Stimulated activated CD8-positive, alpha-beta memory T cell treated with anti-CD3 and anti-CD28 coated beads, Interleukin-12 subunit alpha, Interleukin-12 subunit beta, amount 100 ng/mL, for 24 hours (primary cell): Measurements from ENCODE around the gene UGP2.
A peak's percentile ranks its signal among the peaks of the same experiment; 100 is the strongest.
"Not testable (repeated sequence)": the region's sequence is repeated elsewhere in the genome, so short reads cannot be mapped to it uniquely, and the experiment has no call there.

ENCODE experiments used
- DNase-seq: peaks from one replicate; pipeline ENCODE4 v3.0.0-alpha.2; 2020; ENCODE audit errors: extremely low read depth

The UGP2 gene

DNA sequence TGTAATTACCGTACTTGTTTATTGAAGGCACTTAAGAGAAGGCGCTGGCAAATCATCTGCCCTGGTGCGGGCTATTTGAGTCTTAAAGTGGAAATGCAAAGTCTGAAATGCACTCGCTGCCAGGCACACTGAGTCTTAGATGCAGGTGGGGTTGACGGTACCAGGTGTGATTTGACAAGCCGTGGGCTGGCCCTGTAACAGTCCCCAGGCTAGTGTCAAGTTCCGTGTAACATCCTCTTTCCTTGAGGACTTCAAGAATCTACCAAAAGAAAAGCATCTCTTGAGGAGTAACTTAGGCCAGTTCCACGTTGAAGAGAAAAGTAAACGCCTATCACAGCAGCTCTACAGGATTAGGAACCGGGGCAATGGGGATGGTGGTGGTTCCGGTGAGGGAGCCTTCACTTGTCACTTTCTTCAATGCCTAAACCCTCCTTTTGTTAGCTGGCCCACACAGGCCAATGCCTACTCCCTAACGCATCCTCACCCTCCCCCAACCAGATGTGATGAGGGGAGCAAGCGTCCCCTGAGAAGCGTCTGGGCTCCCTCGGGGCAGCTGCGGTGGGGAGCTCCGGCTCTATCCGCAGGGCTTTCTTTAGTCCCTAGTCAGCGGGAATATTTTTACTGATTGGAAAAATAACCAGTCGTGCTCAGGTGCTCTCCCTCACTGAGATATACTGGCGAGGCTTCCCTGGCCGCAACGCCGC, 1.5 kb upstream of the UGP2 start:
- no peak for DNase-seq

DNA sequence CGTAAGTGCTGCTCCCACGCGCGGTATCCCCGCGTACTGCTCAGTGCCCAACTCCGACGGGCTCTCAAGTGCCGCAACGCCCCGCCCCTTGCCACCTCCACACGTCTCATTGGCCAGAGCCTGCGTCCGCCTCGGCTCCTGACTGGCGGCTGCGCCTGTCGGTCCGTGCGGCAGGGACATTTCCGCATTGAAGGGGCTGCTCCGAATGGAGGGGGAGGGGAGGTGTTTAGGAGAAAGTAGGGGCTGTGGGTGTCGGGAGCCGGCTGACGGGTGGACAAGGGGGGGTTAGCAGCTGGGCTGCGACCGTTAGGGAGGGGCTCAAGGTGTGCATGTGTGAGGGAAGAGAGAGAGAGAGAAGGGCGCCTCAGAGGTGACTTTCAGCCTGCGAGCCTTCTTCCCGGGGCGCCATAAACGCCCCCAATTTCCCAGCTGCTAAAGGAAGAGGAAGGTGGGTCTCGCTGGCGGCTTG, 877 bp upstream of the UGP2 start:
- DNase-seq: peak; percentile 95

DNA sequence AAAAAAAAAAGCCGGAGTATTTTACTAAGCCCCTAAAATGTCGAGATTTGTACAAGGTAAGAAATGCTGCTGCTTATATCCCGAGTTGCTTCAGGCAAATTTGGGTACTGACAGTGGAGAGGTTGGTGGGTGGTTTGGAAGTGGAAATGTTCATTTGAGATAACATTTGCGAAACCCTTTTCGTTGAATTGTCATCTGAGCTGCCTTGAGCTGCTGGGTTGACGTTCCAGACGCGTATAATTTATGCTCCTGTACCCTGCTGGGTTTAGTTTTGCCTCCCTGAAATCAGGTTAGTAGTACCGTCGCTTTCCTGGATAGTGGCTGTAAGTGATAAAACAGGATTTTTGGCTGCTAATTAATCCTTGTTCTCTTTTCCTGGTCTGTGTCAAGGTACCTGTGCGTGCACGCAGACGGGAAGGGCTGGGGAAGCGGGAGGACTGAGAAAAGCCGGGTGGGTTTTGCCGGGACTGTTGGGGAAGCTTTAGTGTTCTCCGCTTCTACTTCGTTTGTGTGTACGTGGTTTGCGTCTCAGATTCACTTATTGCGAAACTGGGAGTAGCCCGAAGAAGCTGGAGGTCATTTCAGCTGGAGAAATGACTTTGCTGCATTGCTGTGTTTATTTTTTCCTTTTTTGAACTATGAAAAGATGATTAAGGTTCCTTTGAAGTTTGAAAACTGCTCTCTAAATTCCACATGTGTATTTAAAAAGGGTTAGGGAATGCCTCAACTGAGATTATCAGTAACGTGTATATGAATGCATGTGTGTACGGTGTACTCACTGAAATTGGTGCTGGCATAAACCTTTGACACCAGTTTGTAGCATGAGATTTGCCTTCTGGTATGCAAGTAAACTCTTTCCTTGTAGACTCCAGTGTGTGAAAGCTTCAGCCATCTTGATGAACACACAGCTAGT, 709 bp downstream of the UGP2 start:
- no peak for DNase-seq

DNA sequence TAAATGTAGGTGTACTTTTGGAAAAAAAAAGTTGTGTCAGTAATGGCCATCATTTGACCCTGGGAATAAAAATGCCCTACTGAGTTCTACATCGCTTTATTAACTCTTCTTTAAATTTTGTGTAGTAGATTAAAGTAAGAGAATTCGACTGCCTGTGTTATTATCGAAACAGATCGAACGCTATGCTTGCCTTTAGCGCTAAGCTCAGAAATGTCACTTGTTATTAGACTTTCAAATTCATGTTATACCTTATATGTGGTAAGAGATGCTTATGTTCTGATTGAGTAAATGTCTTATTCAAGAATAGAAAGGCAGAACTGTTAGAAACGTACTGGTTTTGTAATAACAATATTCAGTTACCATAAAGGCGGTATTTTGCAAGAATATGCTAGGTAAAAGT, 1.4 kb downstream of the UGP2 start:
- no peak for DNase-seq

DNA sequence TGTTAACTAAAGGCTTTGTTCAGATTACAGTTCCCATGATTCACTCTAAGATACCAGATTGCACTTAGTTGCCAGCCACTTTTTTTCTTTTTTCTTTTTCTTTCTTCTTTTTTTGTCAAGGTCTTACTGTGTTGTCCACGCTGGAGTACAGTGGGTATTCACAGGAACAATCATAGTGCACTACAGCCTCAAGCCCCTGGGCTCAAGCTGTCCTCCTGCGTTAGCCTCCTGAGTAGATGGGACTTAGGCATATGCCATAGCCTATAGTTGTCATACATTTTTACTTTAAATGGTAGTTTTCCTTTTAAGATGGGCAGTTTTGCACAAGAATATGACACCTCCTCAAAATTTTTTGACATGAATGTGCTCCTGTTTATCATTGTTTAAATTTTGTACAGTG, 2.1 kb downstream of the UGP2 start:
- no peak for DNase-seq

DNA sequence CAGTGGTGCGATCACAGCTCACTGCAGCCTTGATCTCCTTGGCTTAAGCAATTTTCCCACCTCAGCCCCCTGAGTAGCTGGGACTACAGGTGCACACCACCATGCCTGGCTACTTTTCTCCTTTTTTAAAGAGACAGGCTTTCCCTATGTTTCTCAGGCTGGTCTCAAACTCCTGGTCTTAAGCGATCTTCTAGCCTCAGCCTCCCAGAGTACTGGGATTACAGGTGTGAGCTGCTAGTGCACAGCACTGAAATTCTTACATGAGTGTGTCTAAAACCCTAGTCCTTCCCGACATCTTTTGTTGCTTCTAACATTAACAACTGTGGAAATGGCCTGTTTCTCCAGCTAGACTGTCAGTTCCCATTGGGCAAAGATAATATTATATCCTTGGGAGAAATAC, 2.9 kb downstream of the UGP2 start:
- DNase-seq: no peak

DNA sequence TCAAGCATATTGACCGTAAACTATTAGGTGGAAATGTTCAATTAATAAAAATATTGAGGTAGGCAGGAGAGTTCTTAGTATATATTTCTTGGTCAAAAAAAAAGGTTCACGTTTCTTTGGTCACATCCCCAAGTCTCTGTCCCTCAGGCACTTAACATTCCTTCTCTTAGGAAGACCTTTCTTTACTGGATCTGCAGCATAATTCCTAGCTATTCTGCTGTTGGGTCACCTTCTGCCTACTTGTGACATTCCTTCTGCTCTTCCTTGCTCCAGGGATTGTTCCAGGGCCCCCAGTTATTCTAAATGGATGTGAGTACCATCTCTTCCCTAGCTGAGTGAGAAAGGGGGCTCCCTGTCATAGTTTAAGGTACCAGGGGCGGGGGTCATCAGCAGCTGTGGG, 4.2 kb downstream of the UGP2 start:
- no peak for DNase-seq

DNA sequence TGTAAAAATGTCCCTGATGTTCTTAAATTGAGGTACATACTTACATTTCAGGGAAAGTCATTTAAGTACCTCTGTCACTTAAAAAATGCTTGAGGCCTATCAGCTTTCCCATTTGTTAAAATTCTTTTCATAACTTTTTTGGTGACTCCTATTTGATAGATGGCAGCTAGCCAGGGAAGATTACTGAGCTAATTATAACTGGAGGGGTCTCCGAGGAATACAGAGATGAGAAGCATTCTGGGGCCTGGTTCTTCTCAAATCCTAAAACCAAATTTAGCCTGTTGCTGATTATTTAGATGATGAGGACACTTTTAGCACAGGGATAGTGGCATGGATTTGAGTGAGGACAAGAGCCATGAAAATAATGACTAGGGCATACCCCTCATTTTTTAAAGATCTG, 4.8 kb downstream of the UGP2 start:
- no peak for DNase-seq

DNA sequence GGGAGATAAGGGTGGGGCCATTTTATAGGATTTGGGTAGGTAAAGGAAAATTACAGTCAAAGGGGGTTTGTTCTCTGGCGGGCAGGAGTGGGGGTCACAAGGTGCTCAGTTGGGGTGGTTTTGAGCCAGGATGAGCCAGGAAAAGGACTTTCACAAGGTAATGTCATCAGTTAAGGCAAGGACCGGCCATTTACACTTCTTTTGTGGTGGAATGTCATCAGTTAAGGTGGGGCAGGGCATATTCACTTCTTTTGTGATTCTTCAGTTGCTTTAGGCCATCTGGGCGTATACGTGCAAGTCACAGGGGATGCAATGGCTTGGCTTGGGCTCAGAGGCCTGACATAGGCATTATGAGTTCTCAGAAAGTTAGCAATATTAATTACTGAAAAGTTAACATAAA, 5.9 kb downstream of the UGP2 start:
- DNase-seq: not testable (repeated sequence)

DNA sequence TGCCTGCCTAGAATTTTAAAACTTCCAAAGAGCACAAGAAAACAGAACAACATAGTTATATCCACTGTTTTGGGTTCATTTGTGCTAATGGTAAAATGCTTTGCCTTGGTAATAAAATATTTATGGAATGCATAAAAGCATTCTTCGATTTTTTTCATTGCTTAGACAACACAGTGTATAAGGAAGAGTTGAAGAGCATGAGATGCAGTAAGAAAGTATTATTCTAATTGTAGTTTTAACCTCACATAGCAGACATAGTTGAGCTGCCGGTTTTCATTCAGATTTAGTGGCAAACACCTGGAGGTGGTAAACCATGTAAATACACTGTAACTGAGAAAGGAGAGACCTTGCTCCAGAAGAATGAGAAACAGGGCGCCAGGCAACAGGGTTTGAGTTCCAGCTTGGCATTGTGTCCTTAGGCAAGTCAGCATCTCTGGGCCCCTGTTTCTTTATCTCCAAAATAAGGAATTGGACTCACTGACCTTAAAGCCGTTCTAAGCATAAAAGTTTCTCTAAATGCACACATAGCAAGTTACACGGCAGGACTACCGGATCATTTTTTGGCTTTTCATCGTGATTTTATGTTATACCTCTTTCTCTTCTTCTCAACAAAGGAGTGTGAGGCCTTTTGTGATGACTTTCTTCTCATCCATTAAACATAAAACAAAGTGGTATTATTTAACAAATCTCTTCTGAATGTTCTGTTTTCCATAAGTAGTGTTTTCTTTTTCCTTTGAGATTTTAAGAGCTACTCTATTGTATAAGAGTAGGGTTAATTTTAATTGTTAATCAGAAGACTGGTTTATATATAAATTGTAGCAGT, 7.9 kb downstream of the UGP2 start:
- no peak for DNase-seq

DNA sequence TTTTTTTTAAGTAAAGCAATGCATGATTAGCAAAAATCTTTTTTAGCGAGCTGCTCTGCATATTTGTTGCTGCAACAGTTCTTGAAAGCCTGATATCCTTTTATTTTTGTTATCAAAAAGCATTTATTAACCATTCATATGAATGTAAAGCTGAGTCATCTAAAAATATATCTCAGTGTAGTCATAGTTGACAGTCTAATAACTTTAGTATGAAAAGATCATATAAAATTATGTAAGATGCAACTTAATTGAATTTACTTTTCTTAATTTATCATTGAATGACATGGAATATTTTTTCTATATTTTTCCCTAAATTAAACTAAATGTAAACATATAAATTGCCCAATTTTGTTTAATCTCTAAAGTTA, 8.5 kb downstream of the UGP2 start:
- DNase-seq: no peak

DNA sequence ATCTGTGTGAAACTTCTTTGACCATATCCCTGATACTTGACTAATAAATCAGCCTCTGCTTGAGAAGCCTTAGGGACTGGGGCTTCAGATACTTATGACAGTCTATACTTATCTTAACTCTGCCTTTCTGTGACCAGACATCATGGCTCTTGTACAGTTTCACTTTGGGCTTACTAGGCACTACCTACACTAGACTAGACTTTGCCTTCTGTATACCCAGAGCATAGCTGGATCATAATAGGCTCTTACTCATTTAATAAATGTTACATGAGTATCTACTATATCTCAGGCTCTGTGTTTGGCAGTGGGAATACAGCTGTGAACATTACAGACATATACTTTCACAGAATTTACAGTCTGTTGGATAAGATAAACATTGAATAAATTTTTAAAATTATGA, 9.0 kb downstream of the UGP2 start:
- no peak for DNase-seq

DNA sequence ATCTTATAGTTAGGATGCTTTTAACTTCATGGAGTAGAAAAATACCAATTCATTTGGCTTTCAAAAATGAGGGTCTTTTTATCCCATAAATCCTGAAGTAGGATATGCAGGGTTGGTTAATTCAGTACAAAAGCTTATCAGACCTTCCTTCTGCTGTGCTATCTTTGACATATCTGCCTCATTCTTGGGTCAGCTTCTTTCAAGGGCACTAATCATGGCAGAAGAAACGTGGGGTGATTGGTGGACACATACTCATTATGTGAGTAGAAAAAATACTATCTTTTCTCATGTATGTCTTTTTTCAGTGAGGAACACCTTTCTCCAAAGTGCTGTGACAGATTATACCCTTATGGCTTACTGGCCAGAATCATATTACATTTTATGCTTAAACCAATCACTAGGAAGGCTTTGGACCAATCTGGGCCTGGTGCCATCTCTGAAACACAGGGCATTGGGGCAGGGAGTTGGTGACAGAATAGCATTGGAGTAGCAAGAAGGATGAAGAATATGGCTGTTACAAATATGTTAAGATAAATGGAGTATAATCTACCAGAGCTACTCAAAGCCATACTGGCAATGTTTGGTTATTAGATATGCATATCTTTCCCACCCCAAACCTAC, 10.1 kb downstream of the UGP2 start:
- no peak for DNase-seq

DNA sequence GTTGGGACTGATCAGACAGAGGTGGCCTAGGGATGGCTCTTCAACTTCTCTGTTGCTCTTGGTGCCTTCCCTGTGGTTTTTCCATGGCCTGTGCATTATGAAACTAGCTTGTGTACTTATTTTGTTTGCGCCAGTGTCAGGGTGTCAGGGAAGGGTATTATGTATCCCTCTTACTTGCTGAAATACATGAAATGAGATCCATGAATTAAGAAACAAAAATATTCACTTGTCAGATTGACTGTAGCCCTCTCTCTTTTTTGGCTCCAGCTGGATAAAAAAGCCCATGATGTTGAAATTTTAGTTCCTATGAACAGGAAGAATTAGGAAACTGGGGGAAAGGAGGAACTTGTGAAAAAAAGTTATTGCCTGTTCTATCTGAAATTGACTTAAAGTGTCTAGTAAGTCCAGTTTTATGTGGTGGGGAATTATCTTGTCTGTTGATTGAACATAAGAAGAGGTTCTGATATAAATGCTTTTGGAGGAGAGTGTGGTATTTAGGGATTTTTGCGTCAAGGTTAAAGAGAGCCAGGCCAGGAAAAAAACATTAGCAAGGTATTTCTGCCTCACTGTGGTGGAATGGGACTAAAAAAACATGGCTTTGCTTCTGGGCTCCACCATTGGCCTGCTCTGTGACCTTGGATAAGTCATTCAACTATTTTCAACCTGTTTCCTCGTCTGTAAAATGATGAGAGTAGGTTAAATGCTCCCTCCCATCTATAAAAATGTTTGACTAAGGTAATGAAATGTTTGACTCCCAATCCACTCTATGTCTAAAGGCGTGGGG, 12.0 kb downstream of the UGP2 start:
- DNase-seq: no peak

DNA sequence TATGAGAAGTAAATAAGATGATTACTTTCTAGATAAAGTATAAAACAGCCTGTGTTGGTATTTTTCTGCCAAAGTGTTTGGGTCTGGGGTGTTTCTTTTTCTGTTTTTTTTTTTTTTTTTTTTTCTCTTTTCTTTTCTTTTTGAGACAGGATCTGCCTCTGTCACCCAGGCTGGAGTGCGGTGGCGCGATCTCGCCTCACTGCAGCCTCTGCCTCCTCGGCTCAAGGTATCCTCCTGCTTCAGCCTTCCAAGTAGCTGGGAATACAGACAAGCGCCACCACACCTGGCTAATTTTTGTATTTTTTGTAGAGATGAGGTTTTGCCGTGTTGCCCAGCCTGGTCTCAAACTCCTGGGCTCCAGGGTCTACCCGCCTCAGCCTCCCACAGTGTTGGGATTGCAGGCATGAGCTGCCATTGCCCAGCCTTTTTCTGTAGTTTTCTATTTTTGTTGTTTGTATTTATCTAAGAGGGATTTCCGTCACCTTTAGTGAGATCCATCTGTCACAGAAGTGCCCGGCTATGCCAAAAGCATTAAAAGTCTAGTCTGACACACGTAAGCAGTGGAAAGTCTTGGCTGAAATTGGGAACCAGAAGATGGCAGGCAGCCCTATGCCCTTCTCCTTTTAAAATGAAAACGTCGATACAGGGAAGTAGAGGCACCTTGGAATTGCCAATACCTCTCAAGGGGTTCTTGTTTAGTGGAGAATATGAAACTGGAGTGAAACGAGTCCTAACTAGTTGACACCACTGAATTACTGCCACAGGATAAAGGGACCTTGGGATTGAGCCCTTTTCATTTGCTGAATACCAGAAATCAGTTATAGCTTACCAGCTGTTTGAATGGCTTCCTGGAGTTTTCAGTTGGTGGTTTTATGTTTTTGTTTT, 14.0 kb downstream of the UGP2 start:
- no peak for DNase-seq

DNA sequence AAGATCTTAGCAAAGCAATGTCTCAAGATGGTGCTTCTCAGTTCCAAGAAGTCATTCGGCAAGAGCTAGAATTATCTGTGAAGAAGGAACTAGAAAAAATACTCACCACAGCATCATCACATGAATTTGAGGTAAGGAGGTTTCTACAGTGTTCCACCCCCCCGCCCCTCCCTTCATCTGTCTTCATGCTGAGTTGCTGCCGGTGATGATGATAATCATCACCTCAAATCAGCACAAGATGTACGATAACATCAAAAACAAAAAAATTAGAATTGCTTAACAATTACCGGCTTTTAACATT, 14.6 kb downstream of the UGP2 start:
- no peak for DNase-seq

DNA sequence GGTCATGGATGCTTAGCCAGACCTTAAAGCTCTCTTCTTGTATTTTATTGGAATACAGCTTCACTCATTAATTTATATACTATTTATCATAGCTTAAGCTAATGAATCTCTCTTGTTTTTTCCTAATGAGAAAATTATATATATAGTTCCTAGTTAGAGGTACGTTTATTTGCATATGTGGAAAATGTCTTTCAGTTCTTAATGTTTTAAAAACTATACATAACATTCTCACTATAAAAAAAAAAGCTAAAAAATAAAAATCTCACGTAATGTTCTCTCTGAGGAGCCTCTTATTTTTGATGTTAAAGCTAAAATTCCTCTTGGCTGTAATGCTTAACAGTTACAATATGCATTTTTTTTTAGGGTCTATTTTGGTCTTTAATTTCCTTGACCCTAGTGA, 16.6 kb downstream of the UGP2 start:
- no peak for DNase-seq

DNA sequence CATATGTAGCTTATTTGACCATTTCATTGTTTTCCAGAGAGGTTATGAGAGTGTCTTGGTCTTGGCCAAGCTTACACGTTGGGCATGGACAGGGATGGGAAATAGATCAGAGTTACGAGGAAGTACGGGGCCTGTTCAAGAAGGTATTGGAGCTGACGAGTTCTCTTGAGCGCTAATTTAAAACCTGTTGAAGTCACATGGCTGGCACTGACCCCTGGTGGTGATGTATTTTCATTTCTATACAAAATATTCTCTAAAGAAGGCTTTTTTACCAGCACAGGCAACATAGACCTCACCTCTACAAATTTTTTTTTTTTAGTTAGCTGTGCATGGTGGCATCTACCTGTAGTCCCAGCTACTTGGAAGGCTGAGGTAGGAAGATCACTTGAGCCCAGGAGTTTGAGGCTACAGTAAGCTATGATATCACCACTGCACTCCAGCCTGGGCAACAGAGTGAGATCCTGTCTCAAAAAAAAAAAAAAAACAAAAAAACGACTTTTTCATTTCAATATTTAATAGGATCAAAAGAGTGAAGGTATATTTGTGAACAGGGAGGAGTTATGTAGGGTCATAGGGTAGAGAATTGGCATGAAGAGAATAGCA, 19.6 kb downstream of the UGP2 start:
- DNase-seq: no peak

DNA sequence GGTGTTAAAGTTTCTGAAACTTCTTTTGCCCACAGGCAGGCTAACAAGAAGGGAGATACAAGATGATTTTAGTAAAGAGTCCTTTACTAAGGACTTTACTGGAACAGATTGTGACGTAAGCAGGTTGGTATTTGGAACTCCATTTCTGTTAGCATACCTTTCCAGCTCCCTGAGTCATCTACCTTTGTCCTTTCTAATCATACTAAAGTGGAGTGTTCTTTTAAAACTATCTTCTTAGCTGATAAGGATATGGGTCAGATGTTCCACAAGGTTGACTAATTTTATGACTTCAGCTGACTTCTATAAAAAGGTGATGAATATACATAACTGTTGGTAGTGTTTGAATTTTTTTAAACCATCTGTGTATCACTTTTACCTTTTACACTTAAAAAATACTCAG, 21.1 kb downstream of the UGP2 start:
- no peak for DNase-seq

DNA sequence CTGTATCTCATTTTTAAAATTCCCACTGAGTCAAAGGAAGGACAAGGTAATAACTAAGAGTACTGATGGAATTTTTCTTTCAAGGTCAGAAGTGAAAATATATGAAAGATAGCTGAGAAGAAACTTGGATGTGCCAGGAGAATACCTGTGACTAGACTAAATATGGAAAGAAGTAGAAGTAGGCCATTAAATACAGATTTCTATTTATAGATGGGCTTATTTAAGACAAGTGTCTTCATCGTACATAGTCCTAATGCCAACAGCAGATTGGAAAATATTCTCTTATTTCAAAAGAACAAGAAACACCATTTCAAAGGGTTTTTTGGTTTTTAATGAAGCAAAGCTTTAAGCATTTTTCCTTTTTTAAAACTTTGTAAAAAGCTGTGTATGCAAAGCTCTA, 22.0 kb downstream of the UGP2 start:
- DNase-seq: no peak
